Measurements from ENCODE around the gene ZBTB3. TPM values are rescaled to one million over a fixed set of nuclear protein-coding genes. Genes with fewer than 3 reads are reported as not detected.

The ZBTB3 gene
- total RNA-seq, 2 donors from 2014 or later = 12.2 to 12.4 TPM

DNA sequence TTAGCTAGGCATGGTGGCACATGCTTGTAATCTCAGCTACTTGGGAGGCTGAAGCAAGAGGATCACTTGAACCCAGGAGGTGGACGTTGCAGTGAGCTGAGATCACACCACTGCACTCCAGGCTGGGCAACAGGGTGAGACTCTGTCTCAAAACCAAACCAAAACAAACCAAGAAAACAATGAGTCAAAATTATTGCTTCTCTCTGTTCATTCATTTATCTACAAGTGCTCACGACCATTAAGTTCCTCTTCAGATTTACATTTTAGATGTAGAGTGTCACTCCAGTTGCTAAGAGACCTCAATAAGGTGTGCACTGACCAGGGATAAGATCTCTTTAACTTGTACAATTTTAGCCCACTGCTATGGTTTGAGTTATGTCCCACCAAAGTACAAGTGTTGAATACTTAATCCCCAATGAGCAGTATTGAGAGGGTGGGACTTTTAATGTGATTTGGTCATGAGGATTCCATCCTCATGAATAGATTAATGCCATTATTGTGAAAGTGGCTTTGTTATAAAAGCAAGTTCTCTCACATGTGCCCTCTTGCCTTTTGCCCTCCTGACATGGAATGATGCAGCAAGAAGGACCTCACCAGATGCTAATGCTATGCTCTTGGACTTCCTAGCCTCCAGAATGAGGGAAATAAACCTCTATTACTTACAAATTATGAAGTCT is 34.5 kb downstream of the ZBTB3 start:
- DNase-seq (no peak), ATAC-seq (replicated peaks in 1 of 2) (peak; percentile 50 to 78)
- Mint-ChIP-seq H3K27me3 (ENCODE audit: low read depth) (no peaks in the 10 kb centered on the region), H3K27ac (peak overlapping the region; percentile 88), H3K9me3 (no peaks in the 10 kb centered on the region), H3K36me3 (ENCODE audit: insufficient read depth in 2 of 2) (peaks cover 26 to 59% of the 10 kb centered on the region in 2 donors), H3K4me3 (peak overlapping the region in 1 of 2 donors; percentile 37), H3K4me1 (ENCODE audit: low read depth) (peaks cover 66% of the 10 kb centered on the region)

DNA sequence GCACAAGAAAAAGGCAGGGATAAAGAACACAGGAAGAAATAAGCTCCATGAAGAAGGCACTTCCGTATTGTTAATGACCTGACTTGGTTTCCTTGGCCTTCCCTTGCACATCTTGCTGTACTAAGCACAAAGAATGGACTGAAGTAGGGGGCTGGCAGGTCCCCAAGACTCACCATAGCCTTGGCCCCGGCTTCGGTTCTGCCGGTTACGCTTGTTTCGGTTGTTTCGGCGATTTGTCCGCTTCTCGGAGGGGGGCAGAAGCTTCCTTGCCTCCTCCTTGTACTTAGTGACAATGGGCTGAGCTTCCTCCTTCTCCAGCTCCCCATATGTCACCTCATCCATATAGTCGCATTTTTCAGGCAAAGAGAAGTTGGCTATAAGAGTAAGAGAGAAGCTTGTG is 37.1 kb downstream of the ZBTB3 start:
- H3K9me3 Mint-ChIP-seq = no peaks in the 10 kb centered on the region
- peak overlapping the region; percentile 73 for H3K27ac Mint-ChIP-seq
- no peak overlapping the region for H3K4me3 Mint-ChIP-seq
- H3K27me3 Mint-ChIP-seq (ENCODE audit: low read depth) = no peaks in the 10 kb centered on the region
- H3K36me3 Mint-ChIP-seq (ENCODE audit: insufficient read depth in 2 of 2) = peaks cover 12 to 49% of the 10 kb centered on the region in 2 donors
- ATAC-seq (replicated peaks in 1 of 2) (no peak), DNase-seq (no peak)
- H3K4me1 Mint-ChIP-seq (ENCODE audit: low read depth) = peaks cover 71% of the 10 kb centered on the region

DNA sequence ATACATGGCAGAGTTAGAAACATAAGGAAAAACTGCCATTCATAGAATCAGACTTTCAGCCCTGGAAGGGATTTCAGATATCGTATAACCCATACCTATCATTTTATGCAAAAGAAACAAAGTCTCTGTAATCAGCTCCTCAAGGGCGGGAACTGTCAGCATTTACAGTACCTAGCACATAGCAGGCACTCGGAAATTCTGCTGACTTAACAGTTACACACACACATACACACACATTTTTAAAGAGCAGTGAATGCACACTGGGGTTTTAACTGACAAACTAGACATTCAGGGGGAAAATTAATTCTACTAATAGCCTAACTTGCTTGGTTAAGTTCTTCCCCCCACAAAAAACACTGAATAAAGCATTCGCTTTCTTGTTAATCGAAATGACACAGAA is 37.8 kb downstream of the ZBTB3 start:
- ATAC-seq (replicated peaks in 1 of 2) (no peak), DNase-seq (no peak)
- Mint-ChIP-seq H3K9me3 (no peaks in the 10 kb centered on the region), H3K36me3 (ENCODE audit: insufficient read depth in 2 of 2) (peaks cover 9 to 46% of the 10 kb centered on the region in 2 donors), H3K4me3 (no peak overlapping the region), H3K27ac (peak overlapping the region; percentile 24), H3K4me1 (ENCODE audit: low read depth) (peaks cover 66% of the 10 kb centered on the region), H3K27me3 (ENCODE audit: low read depth) (no peaks in the 10 kb centered on the region)

DNA sequence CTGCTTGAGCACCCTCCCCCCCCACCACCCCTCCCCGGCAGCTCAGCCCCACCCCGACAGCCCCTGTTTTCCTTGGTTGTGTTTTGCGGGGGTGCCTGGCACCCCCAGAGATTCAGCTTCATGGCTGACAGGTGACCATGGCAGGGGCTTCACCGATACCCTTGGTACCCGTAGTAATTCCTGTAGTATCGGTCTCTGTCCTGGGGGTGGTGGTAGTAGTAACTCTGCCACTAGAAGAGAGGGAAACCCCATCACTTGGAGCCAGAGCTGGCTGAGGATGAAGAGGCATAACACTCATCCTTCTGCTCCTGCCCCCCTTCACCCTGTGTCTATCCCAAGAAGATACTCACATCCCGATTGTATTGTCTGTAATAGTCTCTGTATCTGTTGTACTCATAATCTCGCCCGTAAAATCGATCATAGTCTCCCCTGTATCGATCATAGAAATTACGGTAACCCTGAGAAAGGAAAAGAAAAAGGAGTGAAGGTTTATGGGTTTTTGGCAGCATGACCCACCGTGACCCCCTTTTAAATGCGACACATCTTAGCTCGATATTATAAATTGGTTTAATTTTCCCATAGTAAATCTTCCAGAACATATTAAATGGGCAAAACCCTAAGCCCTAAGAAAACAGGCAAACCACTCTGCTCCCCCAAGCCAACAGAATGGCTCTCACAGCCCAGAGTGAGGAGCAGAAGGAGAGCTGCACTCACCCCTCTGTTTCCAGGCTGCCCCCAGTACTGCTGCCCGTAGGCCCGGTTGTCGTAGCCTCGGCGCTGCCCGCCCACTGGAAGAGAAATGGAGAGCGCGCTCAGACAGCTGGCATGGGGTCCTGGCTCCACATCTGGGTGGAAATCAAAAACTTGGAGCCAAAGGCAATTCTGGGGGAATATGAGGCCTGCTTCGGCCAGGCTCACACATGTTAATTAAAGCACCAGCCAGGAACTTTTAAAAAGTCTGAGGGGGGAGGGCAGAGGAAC is 38.5 kb downstream of the ZBTB3 start:
- DNase-seq (no peak), ATAC-seq (replicated peaks in 1 of 2) (no peak)
- H3K27me3 Mint-ChIP-seq (ENCODE audit: low read depth) = no peaks in the 10 kb centered on the region
- no peak overlapping the region for H3K4me3 Mint-ChIP-seq
- peaks cover 9 to 43% of the 10 kb centered on the region in 2 donors for H3K36me3 Mint-ChIP-seq (ENCODE audit: insufficient read depth in 2 of 2)
- no peaks in the 10 kb centered on the region for H3K9me3 Mint-ChIP-seq
- peak overlapping the region; percentile 24 for H3K27ac Mint-ChIP-seq
- H3K4me1 Mint-ChIP-seq (ENCODE audit: low read depth) = peaks cover 63% of the 10 kb centered on the region

- Mint-ChIP-seq H3K4me3 (peak overlapping the region in 1 of 2 donors; percentile 85), H3K4me1 (ENCODE audit: low read depth) (peaks cover 65% of the 10 kb centered on the region)
Observed at GRCh38 chr11:62713343-62713742, 40.6 kb downstream of the ZBTB3 start.

GRCh38 chr11:62712861-62713260 is 41.1 kb downstream of the ZBTB3 start:
- Mint-ChIP-seq H3K27ac (peak overlapping the region; percentile 98), H3K27me3 (ENCODE audit: low read depth) (no peaks in the 10 kb centered on the region), H3K9me3 (no peaks in the 10 kb centered on the region), H3K4me3 (peak overlapping the region; percentile 59 to 85), H3K4me1 (ENCODE audit: low read depth) (peaks cover 65% of the 10 kb centered on the region), H3K36me3 (ENCODE audit: insufficient read depth in 2 of 2) (peaks cover under 1 to 26% of the 10 kb centered on the region in 2 donors)
- DNase-seq = no peak
- no peak for ATAC-seq (replicated peaks in 1 of 2)

More at GRCh38 chr11:62713343-62713742, 40.6 kb downstream of the ZBTB3 start:
- peak overlapping the region; percentile 98 for H3K27ac Mint-ChIP-seq
- H3K27me3 Mint-ChIP-seq (ENCODE audit: low read depth) = no peaks in the 10 kb centered on the region
- DNase-seq (no peak), ATAC-seq (replicated peaks in 1 of 2) (no peak)
- H3K36me3 Mint-ChIP-seq (ENCODE audit: insufficient read depth in 2 of 2) = peaks cover 4 to 31% of the 10 kb centered on the region in 2 donors
- no peaks in the 10 kb centered on the region for H3K9me3 Mint-ChIP-seq

DNA sequence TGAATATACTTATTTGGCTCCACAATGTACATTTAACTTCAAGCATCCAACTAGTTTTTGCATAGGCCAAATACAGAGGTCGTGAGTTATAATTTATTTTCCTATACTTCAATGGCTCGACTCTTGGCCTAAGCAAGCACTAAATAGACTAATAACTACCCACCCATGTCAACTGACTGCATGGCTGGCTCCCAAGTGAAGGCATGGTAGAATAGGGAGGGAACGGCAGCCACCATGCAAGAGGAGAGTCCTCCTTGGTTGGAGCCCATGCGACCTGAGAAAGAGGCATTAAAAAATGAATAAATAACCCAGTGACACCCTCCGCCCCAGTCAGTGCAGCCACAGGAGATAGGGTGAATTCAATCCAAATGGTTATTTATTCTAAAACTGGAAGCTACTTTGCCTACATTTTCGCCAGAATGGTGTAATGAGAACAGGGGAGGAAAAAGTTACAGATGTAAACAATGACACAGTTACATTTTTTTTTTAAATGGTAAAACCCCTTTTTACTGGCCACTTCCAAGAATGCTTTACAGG is 41.6 kb downstream of the ZBTB3 start:
- DNase-seq = no peak
- Mint-ChIP-seq H3K9me3 (no peaks in the 10 kb centered on the region), H3K36me3 (ENCODE audit: insufficient read depth in 2 of 2) (peaks cover 0 to 23% of the 10 kb centered on the region in 2 donors), H3K4me3 (peak overlapping the region; percentile 59 to 85), H3K27me3 (ENCODE audit: low read depth) (no peaks in the 10 kb centered on the region), H3K4me1 (ENCODE audit: low read depth) (peaks cover 69% of the 10 kb centered on the region), H3K27ac (peak overlapping the region; percentile 98)
- ATAC-seq (replicated peaks in 1 of 2) = no peak

GRCh38 chr11:62710001-62710345 is 44.0 kb downstream of the ZBTB3 start:
- H3K27ac Mint-ChIP-seq = peak overlapping the region; percentile 93
- ATAC-seq (replicated peaks in 1 of 2) (no peak), DNase-seq (peak in 1 of 2 donors; percentile 23)
- H3K27me3 Mint-ChIP-seq (ENCODE audit: low read depth) = no peaks in the 10 kb centered on the region
- H3K4me3 Mint-ChIP-seq = peak overlapping the region; percentile 89
- H3K36me3 Mint-ChIP-seq (ENCODE audit: insufficient read depth in 2 of 2) = peaks cover 0 to 17% of the 10 kb centered on the region in 2 donors
- peaks cover 80% of the 10 kb centered on the region for H3K4me1 Mint-ChIP-seq (ENCODE audit: low read depth)
- no peaks in the 10 kb centered on the region for H3K9me3 Mint-ChIP-seq

GRCh38 chr11:62709247-62710000 is 44.5 kb downstream of the ZBTB3 start:
- peak; percentile 96 to 97 for DNase-seq
- peak overlapping the region; percentile 89 for H3K4me3 Mint-ChIP-seq
- peaks cover 75% of the 10 kb centered on the region for H3K4me1 Mint-ChIP-seq (ENCODE audit: low read depth)
- ATAC-seq (replicated peaks in 1 of 2) = peak; percentile 77 to 79
- peak overlapping the region; percentile 93 for H3K27ac Mint-ChIP-seq
- no peaks in the 10 kb centered on the region for H3K9me3 Mint-ChIP-seq
- no peaks in the 10 kb centered on the region for H3K27me3 Mint-ChIP-seq (ENCODE audit: low read depth)
- H3K36me3 Mint-ChIP-seq (ENCODE audit: insufficient read depth in 2 of 2) = peaks cover 0 to 17% of the 10 kb centered on the region in 2 donors

DNA sequence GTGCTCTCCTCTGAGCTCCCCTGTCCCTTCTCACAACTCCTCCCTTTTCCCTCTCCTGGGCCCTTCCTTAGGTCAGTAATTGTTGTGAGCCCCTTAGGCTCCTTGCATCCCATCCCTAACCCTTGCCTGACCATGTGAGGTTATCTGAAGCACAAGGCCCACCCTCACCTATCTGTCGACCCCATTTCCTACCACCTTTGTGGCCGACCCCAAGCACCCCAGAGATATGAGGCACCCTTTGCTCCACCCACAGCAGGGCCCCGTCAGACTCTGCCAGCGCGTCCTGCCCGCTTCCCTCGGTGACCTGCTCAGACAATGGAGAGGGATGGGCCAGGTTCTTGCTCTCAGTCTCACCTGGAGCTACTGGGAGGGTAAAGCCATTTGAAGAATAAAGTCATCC is 45.2 kb downstream of the ZBTB3 start:
- H3K36me3 Mint-ChIP-seq (ENCODE audit: insufficient read depth in 2 of 2) = peaks cover 0 to 14% of the 10 kb centered on the region in 2 donors
- peaks cover 69% of the 10 kb centered on the region for H3K4me1 Mint-ChIP-seq (ENCODE audit: low read depth)
- ATAC-seq (replicated peaks in 1 of 2) (peak; percentile 42 to 49), DNase-seq (peak; percentile 64 to 65)
- H3K4me3 Mint-ChIP-seq = peak overlapping the region; percentile 89
- H3K27ac Mint-ChIP-seq = peak overlapping the region; percentile 93
- no peaks in the 10 kb centered on the region for H3K9me3 Mint-ChIP-seq
- no peaks in the 10 kb centered on the region for H3K27me3 Mint-ChIP-seq (ENCODE audit: low read depth)

DNA sequence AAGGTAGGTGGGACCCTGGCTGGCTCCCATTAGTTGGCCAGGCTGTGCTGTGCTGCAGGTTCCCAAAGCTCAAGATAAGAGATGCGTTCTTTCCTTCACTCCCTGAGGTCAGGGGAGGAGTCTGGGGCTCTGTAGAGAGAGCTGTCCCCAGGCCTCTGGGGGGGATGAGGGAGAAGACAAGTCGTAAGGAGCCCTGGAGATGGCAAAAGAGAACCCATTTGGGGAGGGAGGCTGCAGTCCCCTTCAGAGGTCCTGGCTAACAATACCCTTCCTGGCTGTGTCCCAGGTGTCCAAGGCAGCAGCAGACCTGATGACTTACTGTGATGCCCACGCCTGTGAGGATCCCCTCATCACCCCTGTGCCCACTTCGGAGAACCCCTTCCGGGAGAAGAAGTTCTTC is 45.6 kb downstream of the ZBTB3 start:
- peaks cover 0 to 14% of the 10 kb centered on the region in 2 donors for H3K36me3 Mint-ChIP-seq (ENCODE audit: insufficient read depth in 2 of 2)
- no peaks in the 10 kb centered on the region for H3K27me3 Mint-ChIP-seq (ENCODE audit: low read depth)
- peaks cover 65% of the 10 kb centered on the region for H3K4me1 Mint-ChIP-seq (ENCODE audit: low read depth)
- ATAC-seq (replicated peaks in 1 of 2) = no peak
- DNase-seq = no peak
- H3K9me3 Mint-ChIP-seq = no peaks in the 10 kb centered on the region
- H3K4me3 Mint-ChIP-seq = peak overlapping the region; percentile 89
- H3K27ac Mint-ChIP-seq = peak overlapping the region; percentile 93

DNA sequence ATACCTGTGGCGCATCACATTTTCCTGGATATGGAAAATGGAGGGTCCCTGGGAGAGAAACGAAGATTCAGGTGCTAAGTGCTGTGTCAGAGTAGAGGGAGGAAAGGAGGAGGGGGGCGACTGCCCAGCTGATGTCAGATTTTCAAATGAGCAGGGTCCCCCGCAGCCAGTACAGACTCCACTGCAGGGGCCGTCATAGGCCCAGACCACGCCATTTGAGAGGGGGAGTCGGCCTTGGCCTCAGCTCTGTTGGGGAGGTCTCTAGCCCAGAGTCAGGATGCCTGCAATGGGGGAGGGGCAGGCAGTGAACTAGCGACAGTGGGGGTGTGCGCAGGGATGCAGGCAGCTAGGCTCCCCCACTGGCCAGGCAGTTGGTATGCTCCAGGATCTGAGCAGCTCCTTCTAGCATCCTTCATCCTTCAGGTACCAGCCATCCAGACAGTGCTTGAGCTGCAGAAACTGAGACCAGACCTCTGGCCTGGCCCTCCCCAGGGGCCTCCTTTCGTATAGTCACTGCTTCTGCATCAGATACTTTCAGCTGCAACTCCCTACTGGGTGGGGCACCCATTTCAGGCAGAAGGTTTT is 46.6 kb downstream of the ZBTB3 start, which contains the start of the genes BSCL2 and GNG3:
Gene BSCL2 (minus strand): TSS at position 148 of the 585 bp plus-strand sequence. CDS start 229 bp downstream, outside the sequence.
Gene GNG3 (plus strand): TSS at position 400 of the 585 bp plus-strand sequence. CDS start 620 bp downstream, outside the sequence.
- Mint-ChIP-seq H3K4me3 (peak within 1 kb of the TSS; percentile 89 to 96), H3K4me1 (ENCODE audit: low read depth) (peaks cover 55% of the 10 kb centered on the region), H3K27me3 (ENCODE audit: low read depth) (no peaks in the 10 kb centered on the region), H3K9me3 (no peaks in the 10 kb centered on the region), H3K36me3 (ENCODE audit: insufficient read depth in 2 of 2) (peaks cover 0 to 10% of the 10 kb centered on the region in 2 donors), H3K27ac (no peak within 1 kb of the TSS)
- ATAC-seq (replicated peaks in 1 of 2) (no peak), DNase-seq (peak in 1 of 2 donors; percentile 11)
